Immature natural killer cell (primary cell): ENCODE measurements around the gene CHMP4A. TPM values are rescaled to one million over a fixed set of nuclear protein-coding genes. Genes with fewer than 3 reads are reported as not detected.

Source experiments
- DNase-seq, 3 donors: peaks; one replicate each; pipeline ENCODE4 v3.0.0; 2022; ENCODE audit warnings: mixed read lengths in 1 of 3
- H3K27ac Mint-ChIP-seq, 6 donors: one replicate each; pipeline ENCODE4 v1.8.0; 2020; ENCODE audit warnings: mixed read lengths in 6 of 6, mild to moderate bottlenecking in 5 of 6, inconsistent platforms in 4 of 6, moderate library complexity in 3 of 6
- H3K27me3 Mint-ChIP-seq, 3 donors: one replicate each; pipeline ENCODE4 v1.8.0; 2020 to 2021; ENCODE audit warnings: low read depth in 3 of 3, mild to moderate bottlenecking in 3 of 3, mixed read lengths in 3 of 3, moderate library complexity in 3 of 3, inconsistent platforms in 1 of 3
- H3K36me3 Mint-ChIP-seq, 3 donors: one replicate each; pipeline ENCODE4 v1.8.0; 2020; ENCODE audit warnings: mixed read lengths in 3 of 3, inconsistent platforms in 2 of 3, mild to moderate bottlenecking in 2 of 3
- H3K4me1 Mint-ChIP-seq, 2 donors: one replicate each; pipeline ENCODE4 v1.8.0; 2020; ENCODE audit warnings: inconsistent platforms in 2 of 2, mild to moderate bottlenecking in 2 of 2, mixed read lengths in 2 of 2, moderate library complexity in 1 of 2
- H3K4me3 Mint-ChIP-seq, 5 donors: one replicate each; pipeline ENCODE4 v1.8.0; 2020; ENCODE audit warnings: mild to moderate bottlenecking in 5 of 5, mixed read lengths in 5 of 5, inconsistent platforms in 3 of 5, moderate library complexity in 3 of 5
- H3K9me3 Mint-ChIP-seq, 6 donors: one replicate each; pipeline ENCODE4 v1.8.0; 2020; ENCODE audit warnings: mild to moderate bottlenecking in 6 of 6, mixed read lengths in 6 of 6, inconsistent platforms in 4 of 6, moderate library complexity in 3 of 6
- polyA plus RNA-seq, 3 donors: library from polyadenylated mRNA; unstranded; fragments of 300-500 nt; fragmentation: Illumina TruSeq; gene quantifications; one replicate each; pipeline ENCODE4 v1.2.3, GENCODE V29; 2021

CHMP4A gene
- polyA plus RNA-seq, 3 donors from 2014 or later, result 162 to 203 (median 168) TPM

GRCh38 chr14:24238527-24239037 lies 25.3 kb upstream of the CHMP4A start:
- H3K4me1 Mint-ChIP-seq, result peaks cover 69 to 93% of the 10 kb centered on the region in 2 donors
- no peak for DNase-seq
- H3K36me3 Mint-ChIP-seq, result peaks cover 0 to 40% (median 26%) of the 10 kb centered on the region in 3 donors
- peaks cover 6 to 26% (median 12%) of the 10 kb centered on the region in 3 donors for H3K27me3 Mint-ChIP-seq
- H3K4me3 Mint-ChIP-seq, result no peak overlapping the region
- peak overlapping the region; percentile 56 to 97 (median 77) for H3K27ac Mint-ChIP-seq
- no peaks in the 10 kb centered on the region for H3K9me3 Mint-ChIP-seq

DNA sequence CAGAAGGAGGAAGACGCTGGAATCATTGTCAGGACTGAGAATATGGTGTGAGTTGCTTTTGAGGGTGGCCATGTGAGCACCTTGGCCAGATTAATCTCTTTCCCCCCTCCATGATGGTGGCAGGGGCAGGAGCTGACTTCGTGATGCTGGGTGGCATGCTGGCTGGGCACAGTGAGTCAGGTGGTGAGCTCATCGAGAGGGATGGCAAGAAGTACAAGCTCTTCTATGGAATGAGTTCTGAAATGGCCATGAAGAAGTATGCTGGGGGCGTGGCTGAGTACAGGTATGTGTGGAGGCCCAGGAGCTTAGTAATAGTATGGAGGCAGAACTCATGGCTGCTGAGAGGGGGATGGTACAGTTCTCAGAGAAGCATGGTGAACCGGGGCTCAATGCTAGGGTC lies 24.8 kb upstream of the CHMP4A start:
- H3K27me3 Mint-ChIP-seq, result peaks cover 6 to 25% (median 10%) of the 10 kb centered on the region in 3 donors
- peaks cover 0 to 40% (median 26%) of the 10 kb centered on the region in 3 donors for H3K36me3 Mint-ChIP-seq
- no peak overlapping the region for H3K4me3 Mint-ChIP-seq
- no peaks in the 10 kb centered on the region for H3K9me3 Mint-ChIP-seq
- no peak for DNase-seq
- H3K27ac Mint-ChIP-seq, result peak overlapping the region; percentile 58 to 97 (median 74)
- H3K4me1 Mint-ChIP-seq, result peaks cover 69 to 93% of the 10 kb centered on the region in 2 donors

- peaks cover 0 to 40% (median 26%) of the 10 kb centered on the region in 3 donors for H3K36me3 Mint-ChIP-seq
- peak overlapping the region; percentile 18 to 97 (median 73) for H3K27ac Mint-ChIP-seq
- DNase-seq, result no peak
- H3K27me3 Mint-ChIP-seq, result peaks cover 4 to 21% (median 7%) of the 10 kb centered on the region in 3 donors
- H3K9me3 Mint-ChIP-seq, result no peaks in the 10 kb centered on the region
- H3K4me1 Mint-ChIP-seq, result peaks cover 69 to 92% of the 10 kb centered on the region in 2 donors
- H3K4me3 Mint-ChIP-seq, result no peak overlapping the region
Observed at GRCh38 chr14:24237463-24237955, 24.2 kb upstream of the CHMP4A start.

DNA sequence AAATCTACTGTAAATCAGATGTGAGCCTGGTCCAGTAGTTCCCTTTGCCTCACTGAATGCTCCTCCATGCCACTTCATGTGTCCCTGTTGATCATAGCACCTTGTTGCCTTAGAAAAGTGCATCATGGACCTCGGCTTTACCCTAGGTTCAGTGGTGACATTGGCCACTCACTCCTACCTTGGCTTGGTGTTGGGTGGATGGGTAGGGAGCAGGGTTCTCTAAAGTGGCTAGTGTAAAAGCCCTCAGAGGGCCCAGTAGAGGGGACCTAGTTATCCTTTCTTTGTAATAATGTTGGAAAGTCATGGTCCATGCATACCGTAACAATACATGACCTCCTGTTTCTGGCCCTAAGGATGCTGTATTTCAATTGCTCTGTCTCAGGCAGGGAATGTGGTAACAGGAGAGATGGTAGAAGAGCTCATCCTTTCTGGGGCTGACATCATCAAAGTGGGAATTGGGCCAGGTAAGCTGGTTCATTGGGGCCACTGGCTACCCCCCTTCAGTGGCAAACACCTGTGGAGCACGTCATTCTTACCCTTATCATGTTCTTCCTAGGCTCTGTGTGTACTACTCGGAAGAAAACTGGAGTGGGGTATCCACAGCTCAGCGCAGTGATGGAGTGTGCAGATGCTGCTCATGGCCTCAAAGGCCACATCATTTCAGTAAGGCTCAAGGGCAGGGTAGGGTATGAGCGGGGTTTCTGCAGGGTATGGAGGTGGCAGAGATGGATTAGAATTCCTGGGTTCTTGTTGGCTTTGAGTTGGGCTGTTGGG lies 23.6 kb upstream of the CHMP4A start:
- no peaks in the 10 kb centered on the region for H3K9me3 Mint-ChIP-seq
- peaks cover 0 to 40% (median 27%) of the 10 kb centered on the region in 3 donors for H3K36me3 Mint-ChIP-seq
- no peak overlapping the region for H3K4me3 Mint-ChIP-seq
- no peak for DNase-seq
- H3K27me3 Mint-ChIP-seq, result peaks cover 2 to 17% (median 4%) of the 10 kb centered on the region in 3 donors
- peaks cover 67 to 91% of the 10 kb centered on the region in 2 donors for H3K4me1 Mint-ChIP-seq
- H3K27ac Mint-ChIP-seq, result peak overlapping the region; percentile 18 to 97 (median 73)

DNA sequence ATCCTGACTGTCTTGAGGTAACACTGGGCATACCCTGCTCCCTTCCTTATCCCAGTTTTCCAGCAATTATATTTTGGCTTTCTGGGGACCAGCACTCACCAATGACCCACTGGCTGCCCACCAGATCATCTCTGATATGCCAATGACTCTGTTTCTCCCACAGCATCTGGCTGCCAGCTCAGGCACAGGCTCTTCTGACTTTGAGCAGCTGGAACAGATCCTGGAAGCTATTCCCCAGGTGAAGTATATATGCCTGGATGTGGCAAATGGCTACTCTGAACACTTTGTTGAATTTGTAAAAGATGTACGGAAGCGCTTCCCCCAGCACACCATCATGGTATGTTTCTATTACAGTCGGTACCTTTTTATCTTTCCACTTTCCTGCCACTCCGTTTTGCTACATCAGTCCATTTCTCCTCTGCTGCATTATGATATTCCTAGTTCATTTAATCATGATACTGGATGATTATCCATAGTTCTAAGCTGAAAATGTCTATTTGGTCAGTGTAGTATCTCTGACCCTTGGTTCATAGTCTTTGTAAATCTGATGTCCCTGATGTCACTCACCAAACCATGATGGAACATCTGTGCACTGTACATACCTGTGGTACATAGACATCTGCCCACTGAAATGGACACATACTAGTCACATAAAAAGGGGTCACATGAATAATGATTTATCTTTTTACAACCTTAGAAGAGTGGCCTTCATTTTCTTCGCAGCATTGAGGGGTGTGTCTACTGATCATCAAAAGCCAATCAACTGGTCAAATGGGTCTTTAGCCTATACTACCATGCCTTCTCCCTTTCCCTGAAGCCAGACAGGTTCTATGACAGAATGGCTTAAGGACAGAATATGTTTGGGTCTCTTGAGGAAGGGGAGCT lies 22.8 kb upstream of the CHMP4A start:
- DNase-seq, result no peak
- Mint-ChIP-seq H3K27me3 (peaks cover 2 to 15% (median 2%) of the 10 kb centered on the region in 3 donors), H3K4me3 (no peak overlapping the region), H3K27ac (peak overlapping the region; percentile 38 to 83 (median 48)), H3K9me3 (no peaks in the 10 kb centered on the region), H3K4me1 (peaks cover 69 to 90% of the 10 kb centered on the region in 2 donors), H3K36me3 (peaks cover 0 to 39% (median 27%) of the 10 kb centered on the region in 3 donors)

GRCh38 chr14:24234095-24235005 lies 21.1 kb upstream of the CHMP4A start:
- no peaks in the 10 kb centered on the region for H3K9me3 Mint-ChIP-seq
- peaks cover 0 to 12% (median 0%) of the 10 kb centered on the region in 3 donors for H3K27me3 Mint-ChIP-seq
- H3K4me1 Mint-ChIP-seq, result peaks cover 56 to 76% of the 10 kb centered on the region in 2 donors
- peaks cover 0 to 29% (median 27%) of the 10 kb centered on the region in 3 donors for H3K36me3 Mint-ChIP-seq
- H3K27ac Mint-ChIP-seq, result peak overlapping the region; percentile 22 to 94 (median 64)
- DNase-seq, result no peak
- H3K4me3 Mint-ChIP-seq, result peak overlapping the region; percentile 11 to 99 (median 98)

DNA sequence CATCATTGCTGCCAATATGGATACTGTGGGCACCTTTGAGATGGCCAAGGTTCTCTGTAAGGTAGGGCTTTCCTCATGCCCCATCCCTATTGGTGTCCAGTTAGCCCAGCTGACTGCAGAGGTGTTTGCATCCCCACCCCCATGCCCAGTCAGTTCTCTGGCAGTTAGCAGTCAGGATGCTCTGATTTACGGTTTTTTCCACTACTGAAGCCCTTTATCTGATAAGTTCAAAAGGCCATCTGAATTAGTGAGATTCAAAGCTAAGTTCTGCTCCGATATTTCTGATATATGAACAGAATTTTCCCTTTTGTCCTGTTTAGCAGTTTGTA lies 20.2 kb upstream of the CHMP4A start:
- peaks cover 0 to 26% (median 22%) of the 10 kb centered on the region in 3 donors for H3K36me3 Mint-ChIP-seq

DNA sequence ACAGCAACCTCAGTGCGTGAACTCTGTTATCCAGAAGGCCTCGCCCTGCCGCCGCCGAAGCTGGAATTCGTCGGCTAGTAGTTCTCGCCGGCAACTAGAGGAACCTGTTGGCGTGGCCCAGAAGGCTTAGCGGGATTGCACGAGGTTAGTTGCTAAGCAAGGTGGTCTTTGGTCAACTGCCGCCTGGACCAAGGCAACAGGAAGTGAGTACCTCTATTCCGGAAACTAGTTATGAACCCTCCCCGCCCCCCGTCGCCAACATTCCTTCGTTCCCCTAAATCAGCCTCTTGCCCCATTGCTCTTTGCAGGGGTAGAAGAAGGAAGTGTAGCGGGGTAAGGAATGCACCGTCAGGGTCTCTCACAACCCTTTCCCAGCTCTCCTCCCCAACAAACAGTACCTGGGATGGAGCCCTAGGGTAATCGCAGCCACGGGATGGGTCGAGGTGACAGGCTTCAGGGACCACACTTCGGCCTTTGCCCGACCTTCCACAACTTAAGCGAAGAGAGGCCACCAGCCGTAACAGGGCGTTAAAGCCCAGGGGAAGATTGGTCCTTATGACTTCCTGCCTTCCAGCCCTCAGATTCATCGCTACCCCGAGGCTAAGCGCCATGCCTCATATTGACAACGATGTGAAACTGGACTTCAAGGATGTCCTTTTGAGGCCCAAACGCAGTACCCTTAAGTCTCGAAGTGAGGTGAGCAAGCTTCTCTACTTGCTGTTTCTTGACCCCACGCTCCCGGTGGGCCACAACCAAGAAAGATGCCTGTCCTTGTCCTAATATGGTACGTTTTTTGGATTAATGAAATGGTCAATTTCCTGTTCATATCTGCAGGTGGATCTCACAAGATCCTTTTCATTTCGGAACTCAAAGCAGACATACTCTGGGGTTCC lies 19.6 kb upstream of the CHMP4A start, which contains the start of gene GMPR2:
GMPR2 (plus strand) TSS at position 285 of the 893 bp plus-strand sequence; CDS start at position 610, 325 bp downstream.
- Mint-ChIP-seq H3K27me3 (peaks cover 0 to 10% (median 0%) of the 10 kb centered on the region in 3 donors), H3K9me3 (no peaks in the 10 kb centered on the region), H3K4me3 (peak within 1 kb of the TSS; percentile 98 to 99 (median 98)), H3K4me1 (peaks cover 45 to 67% of the 10 kb centered on the region in 2 donors), H3K36me3 (peaks cover 0 to 20% (median 16%) of the 10 kb centered on the region in 3 donors), H3K27ac (peak within 1 kb of the TSS; percentile 94 to 99 (median 97))
- peak in 1 of 3 donors; percentile 15 for DNase-seq

More for the DNA sequence above, 20.2 kb upstream of the CHMP4A start:
- Mint-ChIP-seq H3K9me3 (no peaks in the 10 kb centered on the region), H3K4me1 (peaks cover 51 to 72% of the 10 kb centered on the region in 2 donors), H3K4me3 (peak overlapping the region; percentile 98 to 99 (median 98)), H3K27ac (peak overlapping the region; percentile 94 to 99 (median 97)), H3K27me3 (peaks cover 0 to 10% (median 0%) of the 10 kb centered on the region in 3 donors)
- DNase-seq, result no peak

DNA sequence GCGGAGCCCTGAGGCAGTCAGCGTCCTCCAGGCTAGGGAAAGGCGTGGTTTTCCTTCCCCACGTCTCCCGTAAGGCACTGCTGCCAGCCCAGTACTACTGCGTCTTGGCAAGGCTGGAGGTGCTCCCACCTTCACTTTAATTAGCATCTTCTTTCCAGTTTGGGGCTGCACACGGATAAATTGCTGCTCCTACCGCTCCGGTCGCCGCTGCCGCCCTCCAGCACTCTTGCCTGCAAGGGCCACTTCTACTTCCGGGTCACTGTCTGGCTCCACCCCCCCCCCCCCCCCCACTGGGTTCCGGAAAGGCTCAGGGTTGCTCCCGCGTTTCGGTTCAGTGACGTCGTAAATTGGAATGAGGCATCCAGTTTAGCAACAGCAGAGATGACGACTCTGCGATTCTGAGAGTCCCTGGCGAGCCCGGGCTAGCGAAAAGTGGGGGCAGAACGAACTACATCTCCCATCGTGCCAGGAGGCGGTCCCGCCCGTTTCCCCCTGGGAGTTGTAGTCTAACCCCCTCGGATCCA lies 18.9 kb upstream of the CHMP4A start, which contains the start of gene NEDD8:
NEDD8 (minus strand) TSS at position 247 of the 524 bp plus-strand sequence; CDS start at position 147, 100 bp downstream.
- H3K4me3 Mint-ChIP-seq, result peak within 1 kb of the TSS; percentile 98 to 99 (median 98)
- H3K36me3 Mint-ChIP-seq, result peaks cover 5 to 16% (median 12%) of the 10 kb centered on the region in 3 donors
- H3K27me3 Mint-ChIP-seq, result peaks cover 0 to 10% (median 0%) of the 10 kb centered on the region in 3 donors
- peak; percentile 84 to 86 (median 85) for DNase-seq
- H3K9me3 Mint-ChIP-seq, result no peaks in the 10 kb centered on the region
- H3K27ac Mint-ChIP-seq, result peak within 1 kb of the TSS; percentile 94 to 99 (median 97)
- H3K4me1 Mint-ChIP-seq, result peaks cover 44 to 65% of the 10 kb centered on the region in 2 donors

- DNase-seq, result no peak
- Mint-ChIP-seq H3K36me3 (peaks cover 7 to 14% (median 9%) of the 10 kb centered on the region in 3 donors), H3K9me3 (no peaks in the 10 kb centered on the region), H3K4me3 (peak overlapping the region; percentile 98 to 99 (median 98)), H3K27ac (peak overlapping the region; percentile 94 to 99 (median 97)), H3K4me1 (peaks cover 44 to 65% of the 10 kb centered on the region in 2 donors), H3K27me3 (peaks cover 0 to 10% (median 0%) of the 10 kb centered on the region in 3 donors)
Observed at GRCh38 chr14:24231263-24232120, 18.2 kb upstream of the CHMP4A start.
